ENCODE results near the gene LAMA4.
"Not testable (repeated sequence)": the region's sequence is repeated elsewhere in the genome, so short reads cannot be mapped to it uniquely, and the experiment has no call there.

Gene LAMA4

DNA sequence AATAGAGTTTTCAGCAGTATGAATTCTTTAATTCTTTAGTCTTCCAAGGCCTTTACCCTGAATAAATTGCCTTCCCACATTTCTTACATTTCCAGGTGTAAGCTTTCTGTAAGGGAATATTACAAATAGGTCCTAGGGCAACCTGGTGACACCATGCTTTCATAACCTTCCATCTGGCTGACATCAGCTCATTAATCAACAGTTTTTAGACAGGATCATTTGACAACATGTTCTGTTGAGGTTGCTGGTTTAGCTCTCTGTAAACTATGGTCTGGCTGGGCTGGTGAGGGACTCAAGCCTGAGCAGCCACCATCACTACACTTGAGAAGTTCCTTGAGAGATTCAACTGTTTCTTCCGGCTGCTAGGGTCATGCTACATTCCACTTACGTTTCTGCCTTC lies 147.8 kb downstream of the LAMA4 start:
- 0 out of 2 replicates have a peak, but pooled peaks cover 6% of the 10 kb centered on the region for H3K27me3 ChIP-seq (ENCODE audit: low read depth)
- no peaks in the 10 kb centered on the region for H3K36me3 ChIP-seq (replicated peaks)
- H3K4me1 ChIP-seq: no peaks in the 10 kb centered on the region
- no peak overlapping the region for H3K4me3 ChIP-seq
- no peaks in the 10 kb centered on the region for H3K9me3 ChIP-seq
- DNase-seq (ENCODE audit: low spot score in 2 of 2): no peak
- in situ Hi-C loops (cut with MboI; ENCODE audit: low sequenced_read_pairs): no loop called here

DNA sequence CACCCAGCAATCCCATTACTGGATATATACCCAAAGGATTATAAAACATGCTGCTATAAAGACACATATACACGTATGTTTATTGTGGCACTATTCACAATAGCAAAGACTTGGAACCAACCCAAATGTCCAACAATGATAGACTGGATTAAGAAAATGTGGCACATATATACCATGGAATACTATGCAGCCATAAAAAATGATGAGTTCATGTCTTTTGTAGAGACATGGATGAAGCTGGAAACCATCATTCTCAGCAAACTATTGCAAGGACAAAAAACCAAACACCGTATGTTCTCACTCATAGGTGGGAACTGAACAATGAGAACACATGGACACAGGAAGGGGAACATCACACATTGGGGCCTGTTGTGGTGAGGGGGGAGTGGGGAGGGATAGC lies 148.3 kb downstream of the LAMA4 start:
- in situ Hi-C loops (cut with MboI; ENCODE audit: low sequenced_read_pairs): not testable (repeated sequence)

DNA sequence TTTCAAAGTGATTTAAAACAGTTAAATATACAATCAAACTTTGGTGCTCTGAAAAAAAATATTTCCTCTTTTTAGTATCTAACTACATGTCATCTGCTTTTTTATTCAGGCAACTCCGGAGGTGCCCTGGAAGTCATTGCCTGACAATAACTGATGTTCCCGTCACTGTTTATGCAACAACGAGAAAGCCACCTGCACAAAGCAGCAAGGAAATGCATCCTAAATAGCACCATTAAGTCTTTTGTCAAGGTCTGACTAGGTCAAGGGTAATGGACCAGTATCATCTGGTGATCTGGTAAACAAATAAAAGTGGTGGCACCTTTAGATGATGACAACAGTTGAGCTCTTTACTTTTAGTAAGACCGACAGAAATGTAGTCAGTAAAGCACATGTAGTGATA lies 153.8 kb downstream of the LAMA4 start:
- Histone ChIP-seq H3K9me3 (no peaks in the 10 kb centered on the region), H3K4me3 (no peak overlapping the region), H3K36me3 (replicated peaks) (no peaks in the 10 kb centered on the region), H3K4me1 (no peaks in the 10 kb centered on the region), H3K27me3 (ENCODE audit: low read depth) (no peaks in the 10 kb centered on the region)
- in situ Hi-C loops (cut with MboI; ENCODE audit: low sequenced_read_pairs): no loop called here
- no peak for DNase-seq (ENCODE audit: low spot score in 2 of 2)

More for the DNA sequence above, 148.3 kb downstream of the LAMA4 start:
- H3K27me3 ChIP-seq (ENCODE audit: low read depth); H3K4me3 ChIP-seq; H3K36me3 ChIP-seq (replicated peaks); H3K4me1 ChIP-seq; DNase-seq (ENCODE audit: low spot score in 2 of 2); H3K9me3 ChIP-seq: not testable (repeated sequence)

DNA sequence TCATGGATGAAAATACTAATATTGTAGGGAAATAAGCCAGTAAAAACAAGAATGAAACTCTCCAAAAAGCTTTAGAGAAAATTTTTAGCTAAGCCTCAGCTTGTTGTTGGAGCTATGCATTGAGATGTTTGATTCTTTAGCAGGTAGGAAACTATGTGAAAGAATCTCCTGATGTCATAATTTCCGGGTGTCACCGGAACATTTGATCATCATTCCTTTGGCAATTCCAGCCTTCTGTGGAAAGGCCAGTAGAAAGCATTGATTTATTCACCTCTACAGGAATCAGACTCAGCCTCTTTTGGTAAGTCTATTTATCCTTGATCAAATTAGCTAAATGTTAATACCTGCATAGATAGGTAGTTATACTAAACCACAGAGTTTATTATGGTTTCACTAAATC lies 157.5 kb downstream of the LAMA4 start:
- no peak for DNase-seq (ENCODE audit: low spot score in 2 of 2)
- H3K36me3 ChIP-seq (replicated peaks): no peaks in the 10 kb centered on the region
- H3K4me1 ChIP-seq: no peaks in the 10 kb centered on the region
- no peak overlapping the region for H3K4me3 ChIP-seq
- no peaks in the 10 kb centered on the region for H3K9me3 ChIP-seq
- H3K27me3 ChIP-seq (ENCODE audit: low read depth): peaks cover 9% of the 10 kb centered on the region
- in situ Hi-C loops (cut with MboI; ENCODE audit: low sequenced_read_pairs): no loop called here

DNA sequence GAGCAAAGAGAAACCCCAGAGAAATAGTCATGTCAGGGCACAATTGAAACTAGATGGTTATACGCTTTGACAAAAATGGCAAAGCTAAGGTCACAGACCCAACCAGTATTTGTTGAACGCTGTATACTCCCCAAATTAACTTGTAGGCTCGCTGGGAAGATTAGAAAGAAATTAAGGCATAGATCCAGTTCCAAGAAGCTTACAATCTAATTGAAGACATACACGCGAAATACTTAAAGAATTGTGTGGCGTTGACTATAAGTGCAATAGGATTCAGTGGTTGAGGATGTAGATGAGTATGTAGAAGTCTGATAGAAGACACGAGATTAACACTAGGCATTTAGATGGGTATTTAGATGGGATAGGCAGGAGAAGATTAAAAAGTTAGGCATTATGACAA lies 166.5 kb downstream of the LAMA4 start:
- peak in 1 of 2 experiments; percentile 16 for DNase-seq (ENCODE audit: low spot score in 2 of 2)
- Histone ChIP-seq H3K4me3 (peak overlapping the region; percentile 71), H3K4me1 (peaks cover 8% of the 10 kb centered on the region)

DNA sequence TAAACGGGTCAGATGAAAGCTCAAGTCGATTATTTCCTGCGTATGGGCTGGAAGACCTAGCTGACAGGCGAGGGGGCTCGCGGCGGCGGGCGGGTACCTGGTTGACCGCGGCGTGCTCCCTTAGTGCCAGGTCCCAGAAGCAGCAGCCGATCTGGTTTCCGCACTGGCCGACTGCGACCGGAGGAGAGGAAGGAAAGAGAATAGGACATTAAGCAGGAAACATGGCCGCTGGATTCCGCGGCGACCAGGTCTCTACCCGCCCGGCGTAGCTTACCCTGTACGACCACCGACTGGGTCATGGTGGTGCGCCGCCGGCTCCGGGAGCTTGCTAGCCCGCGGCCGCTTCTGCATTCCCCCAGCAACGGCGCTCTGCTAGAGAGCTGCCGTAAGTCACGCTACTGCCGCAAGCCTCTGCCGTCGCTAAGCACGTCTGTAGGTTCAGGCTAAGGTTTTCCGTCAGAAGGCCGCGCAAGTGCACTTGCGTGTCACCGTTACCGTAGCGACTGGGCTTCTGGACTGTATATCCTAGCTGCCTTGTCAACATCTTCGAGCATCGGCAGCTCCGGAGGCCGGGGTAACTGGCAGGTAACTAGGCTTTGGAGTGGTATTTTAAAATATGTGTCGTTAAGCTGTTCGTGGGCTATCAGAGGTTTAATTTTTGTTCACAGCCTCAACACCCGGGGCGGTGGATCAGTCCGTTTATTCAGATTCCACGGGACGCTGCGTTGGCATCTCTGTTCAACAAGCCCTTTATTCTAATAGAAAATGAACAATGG lies 167.0 kb downstream of the LAMA4 start, which contains the start of the genes FAM229B and TUBE1:
Gene FAM229B (plus strand): TSS at position 456 of the 776 bp plus-strand sequence. CDS start 11,693 bp downstream, outside the sequence.
Gene TUBE1 (minus strand): TSS at position 347 of the 776 bp plus-strand sequence. CDS start 48 bp downstream, at position 299.
- H3K9me3 ChIP-seq: no peaks in the 10 kb centered on the region
- H3K36me3 ChIP-seq (replicated peaks): peaks cover 6% of the 10 kb centered on the region
- peaks cover 13% of the 10 kb centered on the region for H3K27me3 ChIP-seq (ENCODE audit: low read depth)
- in situ Hi-C loops (cut with MboI; ENCODE audit: low sequenced_read_pairs): no loop called here
- peak within 1 kb of the TSS; percentile 71 for H3K4me3 ChIP-seq
- H3K4me1 ChIP-seq: peaks cover 8% of the 10 kb centered on the region
- peak; percentile 93 to 99 for DNase-seq (ENCODE audit: low spot score in 2 of 2)

More for the DNA sequence above, 166.5 kb downstream of the LAMA4 start:
- H3K36me3 ChIP-seq (replicated peaks): peaks cover 6% of the 10 kb centered on the region
- H3K27me3 ChIP-seq (ENCODE audit: low read depth): peaks cover 16% of the 10 kb centered on the region
- in situ Hi-C loops (cut with MboI; ENCODE audit: low sequenced_read_pairs): no loop called here
- H3K9me3 ChIP-seq: no peaks in the 10 kb centered on the region

DNA sequence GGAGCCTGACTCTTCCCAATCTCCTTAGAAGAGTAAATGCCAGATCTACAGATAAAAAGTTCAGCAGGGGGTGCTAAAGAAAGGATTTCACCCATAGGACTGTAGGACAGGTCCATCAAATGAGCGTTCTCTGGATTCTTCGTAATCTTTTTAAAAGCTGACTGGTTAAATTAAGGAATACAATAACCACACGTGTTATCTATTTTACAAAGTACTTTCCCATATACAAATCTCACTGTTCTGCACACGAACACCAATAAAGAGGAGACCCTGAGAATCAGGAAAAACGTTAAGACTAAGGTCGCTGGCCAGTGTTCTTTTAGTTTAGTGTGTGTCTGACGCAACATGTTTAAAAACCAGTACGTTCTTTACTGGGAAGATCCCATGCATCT lies 167.6 kb downstream of the LAMA4 start:
- H3K36me3 ChIP-seq (replicated peaks): peaks cover 6% of the 10 kb centered on the region
- peaks cover 8% of the 10 kb centered on the region for H3K4me1 ChIP-seq
- H3K27me3 ChIP-seq (ENCODE audit: low read depth): peaks cover 8% of the 10 kb centered on the region
- H3K9me3 ChIP-seq: no peaks in the 10 kb centered on the region
- in situ Hi-C loops (cut with MboI; ENCODE audit: low sequenced_read_pairs): no loop called here
- peak in 1 of 2 experiments; percentile 65 for DNase-seq (ENCODE audit: low spot score in 2 of 2)
- peak overlapping the region; percentile 71 for H3K4me3 ChIP-seq

DNA sequence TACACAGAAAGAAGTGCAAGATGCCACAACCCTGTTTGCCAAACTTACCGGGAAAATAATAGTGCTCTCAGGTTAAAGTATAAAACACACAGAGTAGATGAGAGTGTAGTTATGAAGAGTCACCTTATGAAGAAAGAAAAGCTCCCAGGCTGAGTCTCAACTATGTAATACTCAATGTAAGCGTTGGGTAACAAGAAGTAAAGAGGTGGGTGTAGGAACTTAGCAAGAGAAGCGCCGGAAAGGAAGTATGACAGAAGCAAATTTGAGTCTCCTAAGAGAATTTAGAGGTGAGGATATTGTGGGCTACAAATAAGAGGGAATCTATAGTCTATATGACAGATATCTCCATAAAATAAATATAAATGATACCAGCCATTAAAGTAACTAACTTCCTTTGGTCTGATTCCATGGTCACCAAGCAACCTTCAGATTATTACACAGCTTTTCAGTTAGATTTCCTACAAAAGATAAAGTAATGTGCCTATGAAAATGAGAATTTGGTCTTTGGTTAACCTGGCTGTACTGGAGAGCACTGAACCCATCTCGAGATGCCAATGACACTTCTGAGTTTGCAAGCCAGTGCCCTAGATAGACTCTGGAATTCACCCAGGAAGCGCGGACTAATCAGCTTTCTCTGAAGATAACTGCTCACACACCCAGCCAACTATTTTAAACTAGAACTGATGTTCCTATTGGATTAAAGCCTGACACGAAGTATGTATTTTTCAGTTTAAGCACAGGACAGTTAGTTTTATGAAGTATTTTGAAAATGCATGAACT lies 168.9 kb downstream of the LAMA4 start:
- no peaks in the 10 kb centered on the region for H3K27me3 ChIP-seq (ENCODE audit: low read depth)
- H3K9me3 ChIP-seq: no peaks in the 10 kb centered on the region
- no peak overlapping the region for H3K4me3 ChIP-seq
- in situ Hi-C loops (cut with MboI; ENCODE audit: low sequenced_read_pairs): no loop called here
- peaks cover 8% of the 10 kb centered on the region for H3K4me1 ChIP-seq
- DNase-seq (ENCODE audit: low spot score in 2 of 2): no peak
- H3K36me3 ChIP-seq (replicated peaks): peaks cover 14% of the 10 kb centered on the region

DNA sequence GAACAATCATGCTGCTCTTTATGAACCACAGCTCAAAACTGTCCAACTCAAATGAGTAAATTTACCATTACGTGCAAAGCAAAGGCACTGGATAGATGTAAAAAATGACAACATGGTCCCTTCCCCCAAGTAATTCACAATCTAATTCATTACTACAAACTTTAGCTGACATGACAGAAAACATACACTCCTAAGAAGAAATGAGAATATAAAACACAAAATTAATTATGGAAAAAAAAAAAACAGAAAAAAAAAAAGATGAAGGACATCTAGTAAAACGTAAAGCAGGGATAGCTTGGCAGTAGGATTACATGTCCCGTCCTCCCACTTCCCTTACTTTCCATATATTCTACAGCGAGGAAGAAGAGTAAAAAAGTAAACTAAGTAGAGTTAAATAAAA lies 172.8 kb downstream of the LAMA4 start:
- in situ Hi-C loops (cut with MboI; ENCODE audit: low sequenced_read_pairs): no loop called here
- Histone ChIP-seq H3K4me1 (peaks cover 3% of the 10 kb centered on the region), H3K9me3 (no peaks in the 10 kb centered on the region), H3K27me3 (ENCODE audit: low read depth) (no peaks in the 10 kb centered on the region), H3K4me3 (no peak overlapping the region), H3K36me3 (replicated peaks) (peaks cover 22% of the 10 kb centered on the region)
- DNase-seq (ENCODE audit: low spot score in 2 of 2): no peak

DNA sequence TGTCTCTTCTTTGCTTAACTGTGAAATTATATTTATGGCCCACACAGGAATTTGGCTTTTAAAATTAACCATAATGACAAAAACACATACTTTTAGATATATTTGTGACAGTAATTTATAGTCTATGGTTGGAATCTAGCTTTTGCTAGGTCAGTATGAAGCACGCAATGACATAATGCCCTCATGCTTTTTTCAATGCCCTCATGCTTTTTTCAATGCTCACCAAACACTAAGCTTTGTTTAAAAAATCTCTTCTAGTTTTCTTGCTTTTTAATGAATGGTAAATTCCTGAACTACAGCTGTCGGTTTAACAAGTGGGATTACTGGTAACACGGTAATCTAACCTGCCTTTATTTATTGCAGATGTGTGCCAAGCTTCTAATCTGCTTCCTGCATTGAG lies 187.8 kb downstream of the LAMA4 start:
- no peak for DNase-seq (ENCODE audit: low spot score in 2 of 2)
- H3K9me3 ChIP-seq: no peaks in the 10 kb centered on the region
- H3K4me3 ChIP-seq: no peak overlapping the region
- peaks cover 7% of the 10 kb centered on the region; the same call in 1 of the 2 replicates for H3K36me3 ChIP-seq (replicated peaks)
- H3K4me1 ChIP-seq: no peaks in the 10 kb centered on the region
- in situ Hi-C loops (cut with MboI; ENCODE audit: low sequenced_read_pairs): no loop called here
- no peaks in the 10 kb centered on the region for H3K27me3 ChIP-seq (ENCODE audit: low read depth)

DNA sequence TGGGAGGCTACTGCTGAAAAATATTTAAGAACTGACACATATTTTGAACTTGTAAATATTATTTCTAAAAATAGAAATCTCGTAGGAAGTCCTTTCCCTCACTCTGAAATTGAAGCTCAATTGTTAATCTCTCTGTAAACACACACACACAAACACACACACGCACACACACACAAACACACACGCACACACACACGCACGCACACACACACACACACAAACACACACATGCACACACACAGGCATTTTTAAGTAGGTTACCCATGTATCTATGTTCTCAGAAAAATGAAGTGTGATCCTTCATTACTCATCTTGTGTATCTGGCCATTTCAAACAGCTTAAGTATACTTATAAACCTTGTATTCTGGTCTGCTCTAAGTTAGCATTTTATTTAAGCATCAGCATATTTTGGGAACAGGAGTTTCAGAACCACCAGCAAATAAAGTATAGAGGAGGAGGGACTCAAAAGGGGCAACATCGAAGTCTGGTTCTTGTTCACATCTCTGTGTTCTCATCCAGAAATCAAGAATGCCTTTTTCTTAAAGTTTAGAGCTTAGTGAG lies 188.9 kb downstream of the LAMA4 start:
- H3K36me3 ChIP-seq (replicated peaks): 0 out of 2 replicates have a peak, but pooled peaks cover under 1% of the 10 kb centered on the region
- H3K4me1 ChIP-seq: no peaks in the 10 kb centered on the region
- no peak overlapping the region for H3K4me3 ChIP-seq
- no peak for DNase-seq (ENCODE audit: low spot score in 2 of 2)
- in situ Hi-C loops (cut with MboI; ENCODE audit: low sequenced_read_pairs): no loop called here
- no peaks in the 10 kb centered on the region for H3K27me3 ChIP-seq (ENCODE audit: low read depth)
- H3K9me3 ChIP-seq: no peaks in the 10 kb centered on the region

DNA sequence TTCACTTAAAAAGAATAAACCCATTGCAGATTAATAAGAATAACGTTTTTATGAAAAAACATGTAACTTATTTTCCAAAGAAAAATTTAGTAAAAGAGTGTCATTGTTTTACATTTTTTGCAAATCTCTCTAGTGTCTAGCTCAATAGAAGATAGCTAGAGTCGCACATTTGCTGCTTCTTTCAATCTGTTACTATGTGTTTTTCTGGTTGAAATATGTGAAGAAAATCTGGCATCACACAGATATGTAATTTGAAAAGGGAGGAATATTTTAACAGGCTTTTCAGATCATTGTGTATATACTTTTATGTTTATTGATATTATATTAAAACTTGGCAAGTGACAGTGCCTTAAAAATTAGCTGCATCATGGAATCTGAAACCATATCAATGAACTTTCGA lies 191.4 kb downstream of the LAMA4 start:
- Histone ChIP-seq H3K9me3 (no peaks in the 10 kb centered on the region), H3K36me3 (replicated peaks) (no peaks in the 10 kb centered on the region), H3K4me1 (no peaks in the 10 kb centered on the region), H3K4me3 (no peak overlapping the region), H3K27me3 (ENCODE audit: low read depth) (no peaks in the 10 kb centered on the region)
- in situ Hi-C loops (cut with MboI; ENCODE audit: low sequenced_read_pairs): no loop called here
- no peak for DNase-seq (ENCODE audit: low spot score in 2 of 2)

DNA sequence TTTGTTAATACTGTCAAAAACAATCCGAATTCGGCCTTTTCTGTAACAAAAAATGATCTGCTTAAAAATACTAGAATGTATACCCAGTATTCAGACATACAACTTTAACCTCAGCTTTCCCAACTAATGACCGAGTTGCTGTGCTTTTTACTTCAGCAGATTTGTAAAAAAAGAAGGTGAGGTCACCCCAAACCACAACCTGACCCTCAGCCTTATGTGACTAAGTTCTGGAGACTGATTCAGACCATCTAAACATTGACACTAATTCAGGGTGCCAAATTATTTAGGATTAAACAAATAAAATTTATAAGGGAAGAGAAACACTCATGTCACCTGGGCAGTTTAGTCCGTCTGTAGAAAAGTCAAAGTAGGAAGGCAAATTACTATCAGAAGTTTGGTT lies 192.8 kb downstream of the LAMA4 start:
- in situ Hi-C loops (cut with MboI; ENCODE audit: low sequenced_read_pairs): no loop called here
- Histone ChIP-seq H3K4me1 (no peaks in the 10 kb centered on the region), H3K4me3 (no peak overlapping the region), H3K9me3 (no peaks in the 10 kb centered on the region), H3K27me3 (ENCODE audit: low read depth) (no peaks in the 10 kb centered on the region), H3K36me3 (replicated peaks) (no peaks in the 10 kb centered on the region)
- DNase-seq (ENCODE audit: low spot score in 2 of 2): no peak

Data from HAP-1 (cell line).